Smooth muscle cell (in vitro differentiated cells): Measurements from ENCODE around the gene RUVBL1. TPM values are rescaled to one million over a fixed set of nuclear protein-coding genes. Genes with fewer than 3 reads are reported as not detected.

ENCODE experiments used
- DNase-seq: peaks from one replicate; lab custom pipeline; 2025; ENCODE audit not compliant: unreplicated experiment; lab: John Stamatoyannopoulos, UW
- H2AFZ ChIP-seq: fragments of 200-600 bp; sonication (generic); 2 replicates; pipeline ENCODE4 v1.6.0; 2016; ENCODE audit warnings: antibody characterized with exemption, low read depth, mild to moderate bottlenecking
- H3F3A ChIP-seq: fragments of 200-600 bp; sonication (generic); 2 replicates; pipeline ENCODE4 v1.6.0; 2017; ENCODE audit warnings: antibody characterized with exemption, low read depth
- H3K27ac ChIP-seq: fragments of 200-600 bp; sonication (generic); 2 replicates; pipeline ENCODE4 v1.5.1; 2016; ENCODE audit warnings: low read depth, mild to moderate bottlenecking
- H3K27me3 ChIP-seq: fragments of 200-600 bp; sonication (generic); 2 replicates; pipeline ENCODE4 v1.6.1; 2016; ENCODE audit warnings: low read depth, mild to moderate bottlenecking
- H3K36me3 ChIP-seq: fragments of 200-600 bp; sonication (generic); 2 replicates; pipeline ENCODE4 v1.5.1; 2016; ENCODE audit warnings: low read depth
- H3K4me1 ChIP-seq: fragments of 200-600 bp; sonication (generic); 2 replicates; pipeline ENCODE4 v1.5.1; 2016; ENCODE audit warnings: low read depth
- H3K4me2 ChIP-seq: fragments of 200-600 bp; sonication (generic); 2 replicates; pipeline ENCODE4 v1.6.0; 2016; ENCODE audit warnings: mild to moderate bottlenecking
- H3K4me3 ChIP-seq: fragments of 200-600 bp; sonication (generic); 2 replicates; pipeline ENCODE4 v1.5.1; 2016; ENCODE audit warnings: mild to moderate bottlenecking
- H3K79me2 ChIP-seq: fragments of 200-600 bp; sonication (generic); 2 replicates; pipeline ENCODE4 v1.6.0; 2016; ENCODE audit warnings: low read depth, mild to moderate bottlenecking
- H3K9ac ChIP-seq: fragments of 200-600 bp; sonication (generic); 2 replicates; pipeline ENCODE4 v1.6.0; 2016; ENCODE audit warnings: low read depth
- H3K9me3 ChIP-seq: fragments of 200-600 bp; sonication (generic); replicated peaks from 2 replicates; pipeline ENCODE4 v1.5.1; 2016; ENCODE audit warnings: low read depth
- H4K20me1 ChIP-seq: fragments of 200-600 bp; sonication (generic); 2 replicates; pipeline ENCODE4 v1.6.0; 2016; ENCODE audit warnings: low read depth
- CTCF ChIP-seq: fragments of 200-600 bp; sonication (generic); IDR thresholded peaks from 2 replicates; pipeline ENCODE4 v1.5.1; 2017; ENCODE audit warnings: borderline replicate concordance, mild to moderate bottlenecking, antibody characterized with exemption; ENCODE audit not compliant: insufficient read depth, poor library complexity, severe bottlenecking
- polyA plus RNA-seq: library from polyadenylated mRNA; unstranded; fragments of >200 nt; fragmentation: Nextera tagmentation; extraction: Ambion mirVana; gene quantifications from 2 replicates; pipeline ENCODE4 v1.2.1, GENCODE V29; 2016
- small RNA-seq: library from RNA; depleted of rRNA; stranded (forward); fragments of <200 nt; gene quantifications from one replicate; pipeline ENCODE3, GENCODE V24; 2014
- total RNA-seq: library from RNA; depleted of rRNA; stranded (reverse); fragments of >200 nt; gene quantifications from 2 replicates; pipeline ENCODE4 v1.2.3, GENCODE V29; 2014

Gene RUVBL1
- total and polyA plus RNA-seq, 2 experiments from 2014 or later, result 32.9 to 37.1 TPM

GRCh38 chr3:128033102-128033501 is 90.5 kb downstream of the RUVBL1 start:
- no peak for DNase-seq
- H2AFZ ChIP-seq, result no peak overlapping the region
- H4K20me1 ChIP-seq, result no peaks in the 10 kb centered on the region
- H3K9ac ChIP-seq, result no peak overlapping the region
- peaks cover 11% of the 10 kb centered on the region for H3K27me3 ChIP-seq
- no peaks in the 10 kb centered on the region for H3F3A ChIP-seq
- no peak for TF ChIP-seq CTCF
- H3K9me3 ChIP-seq, result no peaks in the 10 kb centered on the region
- H3K4me2 ChIP-seq, result no peak overlapping the region
- H3K36me3 ChIP-seq, result no peaks in the 10 kb centered on the region
- no peaks in the 10 kb centered on the region for H3K79me2 ChIP-seq
- no peaks in the 10 kb centered on the region for H3K4me1 ChIP-seq
- H3K4me3 ChIP-seq, result no peak overlapping the region
- no peak overlapping the region for H3K27ac ChIP-seq

Small RNA genes within 50 kb of the gene (small RNA-seq; reads per million reads assigned to genes)
- gene RNU2-37P (0.13 reads per million), gene RNU6-823P (not detected)

Other genes with a start within 250 kb of the RUVBL1 start
- gene KBTBD12, start 208.6 kb downstream of the RUVBL1 start, total RNA-seq, result not detected in 2 replicates
- gene KBTBD12, start 208.6 kb downstream of the RUVBL1 start, polyA plus RNA-seq, result not detected in 2 replicates
- gene SEC61A1, start 71.4 kb downstream of the RUVBL1 start, total RNA-seq, result 324 and 385 TPM in 2 replicates
- 310 and 392 TPM in 2 replicates for gene SEC61A1, start 71.4 kb downstream of the RUVBL1 start, polyA plus RNA-seq
- gene EEFSEC, start 29.7 kb upstream of the RUVBL1 start, total RNA-seq, result 11.4 and 12.4 TPM in 2 replicates
- gene EEFSEC, start 29.7 kb upstream of the RUVBL1 start, polyA plus RNA-seq, result 17.1 and 24.7 TPM in 2 replicates